Heart right ventricle (tissue), 16 donors: ENCODE data around the gene CHN2. TPM values are rescaled to one million over a fixed set of nuclear protein-coding genes. Genes with fewer than 3 reads are reported as not detected.

ENCODE experiments used
- ATAC-seq, 8 donors: fragments of 200-7000 bp; cut with Tn5 transposase; one replicate each; pipeline ENCODE4 v1.9.1; 2020; ENCODE audit warnings: mild to moderate bottlenecking in 8 of 8, moderate library complexity in 8 of 8, moderate number of reproducible peaks in 1 of 8
- DNase-seq, 2 donors: peaks; one replicate each; pipeline ENCODE4 v3.0.0-alpha.2; 2020
- H3K27ac ChIP-seq, 10 donors: fragments of 200-600 bp; sonication (generic) in 2 of 10; one replicate each; pipeline versions ENCODE4 v1.5.0 to v1.8.0; 2020 to 2022; ENCODE audit warnings: mild to moderate bottlenecking in 3 of 10
- H3K27me3 ChIP-seq, 7 donors: fragments of 200-600 bp; one replicate each; pipeline ENCODE4 v1.8.0; 2021 to 2022; ENCODE audit warnings: mild to moderate bottlenecking in 2 of 7
- H3K36me3 ChIP-seq, 9 donors: fragments of 200-600 bp; sonication (generic) in 1 of 9; one replicate each; pipeline versions ENCODE4 v1.5.0 to v1.8.0; 2020 to 2022; ENCODE audit warnings: mild to moderate bottlenecking in 2 of 9
- H3K4me1 ChIP-seq, 9 donors: fragments of 200-600 bp; sonication (generic) in 1 of 9; one replicate each; pipeline versions ENCODE4 v1.5.0 to v1.8.0; 2020 to 2022; ENCODE audit warnings: mild to moderate bottlenecking in 4 of 9
- H3K4me3 ChIP-seq, 10 donors: fragments of 200-600 bp; sonication (generic) in 2 of 10; one replicate each; pipeline versions ENCODE4 v1.5.0 to v1.8.0; 2020 to 2022; ENCODE audit warnings: mild to moderate bottlenecking in 7 of 10, moderate library complexity in 2 of 10
- H3K9me3 ChIP-seq, 11 donors: fragments of 200-600 bp in 10 of 11; sonication (generic) in 2 of 11; one replicate each; pipeline versions ENCODE4 v1.5.0 to v1.8.0; 2013 to 2022; ENCODE audit warnings: mild to moderate bottlenecking in 2 of 11, control low read depth in 1 of 11, moderate library complexity in 1 of 11
- WGBS, 2 donors: extraction: QIAGEN DNeasy Blood & Tissue Kit; methylation state at CpG; one replicate each; pipeline ENCODE4 v1.1.7; 2013; ENCODE audit warnings: inconsistent platforms in 1 of 2; 5-methylcytosine and 5-hydroxymethylcytosine counted together
- intact Hi-C, 10 donors: fragments of 100-400 bp; cut with DNase I; formaldehyde crosslinking; loops; one replicate each; pipeline versions ENCODE4 v1.11.1 to v1.14.2; 2022
- polyA plus RNA-seq, 2 donors: library from polyadenylated mRNA; stranded (reverse); fragments of 200-250 nt; gene quantifications; one replicate each; pipeline ENCODE4 v1.2.3, GENCODE V29; 2013
- total RNA-seq, 10 donors: library from RNA; stranded (reverse); fragmentation: NEBNext Ultra II Directional in 3 of 10; extraction: Animal tissue kit (Norgen Biotek cat#: 25700) in 3 of 10; gene quantifications; one replicate each; pipeline versions ENCODE4 v1.2.1 to v1.2.4, GENCODE V29; 2021 to 2023
- TF ChIP-seq, protein P1 (sequence below), 9 donors: fragments of 200-600 bp; sonication (generic) in 2 of 9; IDR thresholded peaks; one replicate each; pipeline versions ENCODE4 v1.5.0 to v1.8.0; 2021 to 2022; ENCODE audit warnings: antibody characterized with exemption in 9 of 9, mild to moderate bottlenecking in 5 of 9, moderate library complexity in 1 of 9
- donor health status: Arrhythmogenic right ventricular cardiomyopathy.
- donor health status: ischemic (EF 13 %, LVEDD 7.1; RV severe dilation, severe dysfunction).
- donor health status: healthy with polysubstance abuse.
- donor health status: DM: no; HTN: yes; CAD: no.
- donor health status: DM: no; HTN: no; CAD: no.
- donor health status: ischemic (EF 25% LVEDD 6.9; RV normal size, moderate dysfunction).
- donor health status: ischemic (EF 25% LVEDD 5.7; RV mildly dilated, moderate dysfunction).
- donor health status: healthy.
- donor health status: DM: yes; HTN: yes; CAD: no.
- donor health status: Ischemic cardiomyopathy.
- donor health status: ischemic (EF 35%, LVEDD 5.7; RV mildly dilated, moderate dysfunction).
- donor health status: nonischemic (EF 11% LVEDD 7.7; RV severe dilation, severe dysfunction).
- donor health status: DM: yes; HTN: yes; CAD: no.
- donor health status: PGD.
- donor health status: ischemic (EF 29% LVEDD 5.4; RV normal size, mild dysfunction).
- donor health status: nonischemic (EF 23%, LVEDD 6.1; RV moderate dilation, normal function).

The CHN2 gene
- total and polyA plus RNA-seq, 12 donors, result 5.9 to 54.9 (median 22.6) TPM

DNA sequence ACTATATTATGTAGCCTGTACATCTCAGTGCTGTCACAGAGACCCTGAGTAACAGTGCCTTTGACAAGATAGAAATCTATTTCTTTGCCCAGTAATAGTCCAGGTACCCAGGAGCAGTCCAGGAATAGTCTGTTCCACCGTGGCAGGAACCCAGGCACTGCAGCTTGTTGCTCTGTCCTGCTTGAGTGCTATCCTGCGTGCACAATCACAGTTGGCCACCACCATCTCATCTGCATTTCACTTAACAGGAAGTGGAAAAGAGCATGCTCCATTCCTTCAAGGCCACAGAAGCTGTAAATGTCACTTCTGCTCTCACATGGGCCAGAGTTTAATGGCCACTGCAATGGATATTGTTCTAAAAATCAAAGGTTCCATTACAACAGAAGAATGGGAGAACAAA lies 307.6 kb downstream of the CHN2 start:
- peaks cover 0 to 69% (median 10%) of the 10 kb centered on the region in 9 donors for H3K36me3 ChIP-seq
- no peaks in the 10 kb centered on the region for H3K9me3 ChIP-seq
- DNase-seq (no peak), ATAC-seq (peak in 4 of 8 donors; percentile 42 to 59 (median 50))
- H3K4me3 ChIP-seq, result no peak overlapping the region
- H3K27me3 ChIP-seq, result no peaks in the 10 kb centered on the region
- 35 to 52% methylated on average over 2 of the region's 2 CpGs for WGBS, 2 donors
- intact Hi-C loops, result no loop called here
- H3K27ac ChIP-seq, result no peak overlapping the region
- peaks cover 0 to 4% (median 0%) of the 10 kb centered on the region in 9 donors for H3K4me1 ChIP-seq
- TF ChIP-seq, protein P1, sequence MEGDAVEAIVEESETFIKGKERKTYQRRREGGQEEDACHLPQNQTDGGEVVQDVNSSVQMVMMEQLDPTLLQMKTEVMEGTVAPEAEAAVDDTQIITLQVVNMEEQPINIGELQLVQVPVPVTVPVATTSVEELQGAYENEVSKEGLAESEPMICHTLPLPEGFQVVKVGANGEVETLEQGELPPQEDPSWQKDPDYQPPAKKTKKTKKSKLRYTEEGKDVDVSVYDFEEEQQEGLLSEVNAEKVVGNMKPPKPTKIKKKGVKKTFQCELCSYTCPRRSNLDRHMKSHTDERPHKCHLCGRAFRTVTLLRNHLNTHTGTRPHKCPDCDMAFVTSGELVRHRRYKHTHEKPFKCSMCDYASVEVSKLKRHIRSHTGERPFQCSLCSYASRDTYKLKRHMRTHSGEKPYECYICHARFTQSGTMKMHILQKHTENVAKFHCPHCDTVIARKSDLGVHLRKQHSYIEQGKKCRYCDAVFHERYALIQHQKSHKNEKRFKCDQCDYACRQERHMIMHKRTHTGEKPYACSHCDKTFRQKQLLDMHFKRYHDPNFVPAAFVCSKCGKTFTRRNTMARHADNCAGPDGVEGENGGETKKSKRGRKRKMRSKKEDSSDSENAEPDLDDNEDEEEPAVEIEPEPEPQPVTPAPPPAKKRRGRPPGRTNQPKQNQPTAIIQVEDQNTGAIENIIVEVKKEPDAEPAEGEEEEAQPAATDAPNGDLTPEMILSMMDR (IDR thresholded peaks at IDR 0.05), result no peak

DNA sequence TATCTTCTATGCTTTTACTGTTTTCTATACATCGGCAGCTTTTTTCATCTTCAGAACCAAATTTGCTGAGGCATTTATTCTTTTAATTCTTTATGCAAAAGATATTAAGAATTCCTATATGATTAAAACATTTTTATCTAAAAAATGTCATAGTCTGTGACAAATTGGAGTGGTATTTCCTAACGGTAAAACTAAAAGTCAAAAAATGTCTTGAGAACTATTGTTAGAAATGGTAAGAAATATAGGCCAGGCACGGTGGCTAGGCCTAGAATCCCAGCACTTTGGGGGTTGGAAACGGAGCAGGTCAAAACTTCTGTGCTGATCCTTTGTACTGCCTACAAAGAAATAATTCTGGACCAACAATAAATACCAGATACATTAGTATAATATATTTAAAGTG lies 311.4 kb downstream of the CHN2 start:
- TF ChIP-seq, protein P1 (IDR thresholded peaks at IDR 0.05), result no peak
- DNase-seq, result no peak
- ATAC-seq, result no peak
- Histone ChIP-seq H3K4me3 (no peak overlapping the region), H3K4me1 (peaks cover 0 to 6% (median 0%) of the 10 kb centered on the region in 9 donors), H3K9me3 (no peaks in the 10 kb centered on the region), H3K27me3 (no peaks in the 10 kb centered on the region), H3K36me3 (peaks cover 0 to 80% (median 11%) of the 10 kb centered on the region in 9 donors), H3K27ac (no peak overlapping the region)
- WGBS, 2 donors, result 78 to 92% methylated on average over 4 of the region's 4 CpGs
- intact Hi-C loops, result no loop called here

DNA sequence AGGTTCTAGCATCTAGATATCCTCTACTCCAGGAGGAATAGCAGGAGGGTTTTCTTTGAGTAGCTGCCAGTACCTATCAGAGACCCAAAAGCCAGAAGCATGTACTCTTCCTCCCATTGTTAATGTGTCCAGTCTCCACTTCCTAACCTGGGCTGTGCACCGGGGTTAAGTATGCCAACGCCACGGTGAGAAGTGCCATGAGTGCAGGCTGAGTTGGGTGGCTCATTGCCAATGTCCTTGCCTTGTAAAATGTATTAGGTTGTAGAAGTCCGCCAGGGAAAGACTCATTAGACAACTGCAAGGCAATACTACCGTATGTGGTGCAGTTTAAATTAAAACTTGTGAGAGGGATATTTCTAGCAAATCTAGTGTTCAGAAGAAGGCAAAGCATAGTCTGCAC lies 314.0 kb downstream of the CHN2 start:
- ATAC-seq, result peak in 6 of 8 donors; percentile 42 to 76 (median 64)
- H3K9me3 ChIP-seq, result no peaks in the 10 kb centered on the region
- TF ChIP-seq, protein P1 (IDR thresholded peaks at IDR 0.05), result no peak
- DNase-seq, result peak; percentile 24 to 36
- H3K27ac ChIP-seq, result no peak overlapping the region
- H3K36me3 ChIP-seq, result peaks cover 0 to 94% (median 22%) of the 10 kb centered on the region in 9 donors
- H3K27me3 ChIP-seq, result no peaks in the 10 kb centered on the region
- H3K4me3 ChIP-seq, result no peak overlapping the region
- 42 to 48% methylated on average over 5 of the region's 5 CpGs for WGBS, 2 donors
- intact Hi-C loops, result no loop called here
- peaks cover 0 to 6% (median 0%) of the 10 kb centered on the region in 9 donors for H3K4me1 ChIP-seq

DNA sequence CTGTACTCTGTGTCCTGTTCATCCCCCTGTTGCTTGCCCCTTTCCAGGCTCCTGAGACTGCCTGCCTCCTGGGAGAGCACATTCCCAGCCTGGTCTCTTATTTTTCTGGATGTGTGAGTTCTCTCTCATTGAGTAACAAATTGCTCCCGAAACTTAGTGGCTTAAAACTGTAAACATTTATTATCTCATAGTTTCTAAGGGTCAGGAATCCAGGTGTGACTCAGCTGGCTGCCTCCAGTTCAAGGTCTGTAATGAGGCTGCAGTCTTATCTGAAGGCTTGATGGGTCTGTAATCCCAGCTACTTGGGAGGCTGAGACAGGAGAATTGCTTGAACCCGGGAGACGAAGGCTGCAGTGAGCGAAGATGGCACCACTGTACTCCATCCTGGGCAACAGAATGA lies 315.5 kb downstream of the CHN2 start:
- ATAC-seq, result no peak
- Histone ChIP-seq H3K4me3 (no peak overlapping the region), H3K9me3 (no peaks in the 10 kb centered on the region), H3K27ac (no peak overlapping the region), H3K36me3 (peaks cover 0 to 93% (median 26%) of the 10 kb centered on the region in 9 donors), H3K4me1 (peaks cover 0 to 6% (median 0%) of the 10 kb centered on the region in 9 donors), H3K27me3 (no peaks in the 10 kb centered on the region)
- WGBS, 2 donors, result 95 to 97% methylated on average over 4 of the region's 4 CpGs
- TF ChIP-seq, protein P1 (IDR thresholded peaks at IDR 0.05), result no peak
- intact Hi-C loops, result no loop called here
- no peak for DNase-seq
